ENCODE data around the gene ANKRD9. TPM values are rescaled to one million over a fixed set of nuclear protein-coding genes. Genes with fewer than 3 reads are reported as not detected.

ANKRD9 gene
- total and polyA plus RNA-seq, 10 of the 15 experiments (the other 5 are each of a cell fraction or from before 2014, with no cell fraction given), result 0.03 to 3.6 (median 0.49) TPM

DNA sequence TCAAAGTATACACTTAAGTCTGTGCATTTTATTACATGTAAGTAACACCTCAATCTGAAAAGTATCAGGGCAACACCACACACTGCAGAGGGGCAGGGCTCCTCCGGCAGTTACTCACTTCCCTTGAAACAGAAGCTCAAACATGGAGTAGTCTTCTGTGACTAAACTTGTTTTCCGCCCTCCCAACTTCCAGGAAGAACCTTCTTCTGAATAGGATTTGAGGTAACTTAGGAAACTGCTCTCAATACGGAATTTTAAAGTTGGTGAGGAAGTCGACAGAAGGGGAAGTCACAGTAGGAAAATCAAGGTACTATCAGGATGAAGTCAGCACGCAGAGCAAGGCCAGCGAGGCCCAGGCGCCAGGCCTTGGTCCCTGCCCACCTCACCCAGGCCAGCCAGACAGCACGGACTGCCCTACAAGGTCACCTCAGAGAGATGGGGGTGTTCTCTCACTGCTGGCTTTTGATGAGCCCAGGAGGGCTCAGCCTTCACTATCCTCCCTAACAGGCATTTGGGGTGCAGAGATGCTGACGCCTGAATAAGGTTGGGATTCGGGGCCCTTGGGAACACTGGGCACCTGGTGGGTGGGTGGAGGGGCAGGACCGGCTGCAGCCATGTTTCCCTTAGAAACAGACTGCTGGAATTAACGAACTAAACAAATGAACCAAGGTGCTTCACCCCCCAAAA lies 5.8 kb downstream of the ANKRD9 start (continued):
- TF ChIP-seq CREB1 (IDR thresholded peaks at IDR 0.05; ENCODE audit: low read depth), result no peak

DNA sequence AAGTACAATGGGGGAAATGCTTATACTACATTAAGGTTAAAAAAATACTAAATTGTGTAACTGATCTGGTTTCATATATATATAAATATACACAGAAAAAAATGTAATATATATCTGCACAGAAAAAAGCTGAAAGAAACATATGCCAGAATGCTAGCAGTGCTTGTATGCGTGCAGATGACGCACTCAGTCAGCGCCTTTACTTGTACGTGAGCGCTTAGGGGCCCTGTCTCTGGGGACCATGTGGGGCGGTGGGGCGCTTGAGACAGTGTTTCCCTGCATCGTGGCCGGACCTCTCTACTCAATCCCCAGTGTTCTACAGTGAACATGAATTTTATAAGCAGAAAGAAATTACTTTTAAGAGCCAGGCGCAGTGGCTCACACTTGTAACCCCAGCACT lies 7.0 kb downstream of the ANKRD9 start:
- ATAC-seq, result no peak
- WGBS (ENCODE audit: insufficient coverage, insufficient replicate concordance, low lambda C conversion rate, missing lambda C conversion rate), result 84% methylated on average over 10 of the region's 10 CpGs
- Histone ChIP-seq H3K4me2 (ENCODE audit: control insufficient read depth, insufficient read depth) (no peak overlapping the region), H3K79me2 (ENCODE audit: control insufficient read depth, insufficient read depth, low read length) (no peaks in the 10 kb centered on the region), H3K36me3 (ENCODE audit: control insufficient read depth in 2 of 2, insufficient read depth in 2 of 2, low read length in 1 of 2) (no peaks in the 10 kb centered on the region), H3K4me3 (no peak overlapping the region), H3K27ac (ENCODE audit: control insufficient read depth, insufficient read depth) (no peak overlapping the region), H4K20me1 (ENCODE audit: control insufficient read depth, insufficient read depth) (no peaks in the 10 kb centered on the region), H3K27me3 (replicated peaks in 1 of 2; ENCODE audit: control insufficient read depth in 2 of 2, insufficient read depth in 2 of 2, low read length in 1 of 2) (no peaks in the 10 kb centered on the region), H3K9me3 (replicated peaks; ENCODE audit: control insufficient read depth, insufficient read depth, low read length) (no peaks in the 10 kb centered on the region), H2AFZ (ENCODE audit: control insufficient read depth, low read depth, low read length) (no peak overlapping the region), H3K4me1 (ENCODE audit: control insufficient read depth, insufficient read depth, low read length) (no peaks in the 10 kb centered on the region), H3K9ac (ENCODE audit: control insufficient read depth, insufficient read depth, low read length) (no peak overlapping the region)
- CTCF ChIA-PET, result no interaction called here
- RAD21 ChIA-PET (ENCODE audit: unreplicated experiment), result no interaction called here
- no TSS peak for BruUV-seq (replicated peaks)
- FAIRE-seq, result no peak
- SMC1A ChIA-PET (ENCODE audit: uncharacterized antibody, unreplicated experiment), result no interaction called here
- TF ChIP-seq STAT3 (IDR thresholded peaks at IDR 0.05; ENCODE audit: low read depth, low read length), result no peak
- TF ChIP-seq RAD51 (IDR thresholded peaks at IDR 0.05), result no peak
- no peak for TF ChIP-seq TCF12 (IDR thresholded peaks at IDR 0.05; ENCODE audit: low read depth, low read length)
- TF ChIP-seq JUNB (IDR thresholded peaks at IDR 0.05), result no peak
- no peak for TF ChIP-seq TBL1XR1 (IDR thresholded peaks at IDR 0.05; ENCODE audit: low read depth, low read length)
- no peak for TF ChIP-seq GATAD2B (conservative IDR thresholded peaks at IDR 0.05; ENCODE audit: low read depth)
- TF ChIP-seq, protein P1, sequence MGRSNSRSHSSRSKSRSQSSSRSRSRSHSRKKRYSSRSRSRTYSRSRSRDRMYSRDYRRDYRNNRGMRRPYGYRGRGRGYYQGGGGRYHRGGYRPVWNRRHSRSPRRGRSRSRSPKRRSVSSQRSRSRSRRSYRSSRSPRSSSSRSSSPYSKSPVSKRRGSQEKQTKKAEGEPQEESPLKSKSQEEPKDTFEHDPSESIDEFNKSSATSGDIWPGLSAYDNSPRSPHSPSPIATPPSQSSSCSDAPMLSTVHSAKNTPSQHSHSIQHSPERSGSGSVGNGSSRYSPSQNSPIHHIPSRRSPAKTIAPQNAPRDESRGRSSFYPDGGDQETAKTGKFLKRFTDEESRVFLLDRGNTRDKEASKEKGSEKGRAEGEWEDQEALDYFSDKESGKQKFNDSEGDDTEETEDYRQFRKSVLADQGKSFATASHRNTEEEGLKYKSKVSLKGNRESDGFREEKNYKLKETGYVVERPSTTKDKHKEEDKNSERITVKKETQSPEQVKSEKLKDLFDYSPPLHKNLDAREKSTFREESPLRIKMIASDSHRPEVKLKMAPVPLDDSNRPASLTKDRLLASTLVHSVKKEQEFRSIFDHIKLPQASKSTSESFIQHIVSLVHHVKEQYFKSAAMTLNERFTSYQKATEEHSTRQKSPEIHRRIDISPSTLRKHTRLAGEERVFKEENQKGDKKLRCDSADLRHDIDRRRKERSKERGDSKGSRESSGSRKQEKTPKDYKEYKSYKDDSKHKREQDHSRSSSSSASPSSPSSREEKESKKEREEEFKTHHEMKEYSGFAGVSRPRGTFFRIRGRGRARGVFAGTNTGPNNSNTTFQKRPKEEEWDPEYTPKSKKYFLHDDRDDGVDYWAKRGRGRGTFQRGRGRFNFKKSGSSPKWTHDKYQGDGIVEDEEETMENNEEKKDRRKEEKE (IDR thresholded peaks at IDR 0.05), result no peak
- no peak for TF ChIP-seq NFIC (IDR thresholded peaks at IDR 0.05; ENCODE audit: low read depth, low read length)
- no peak for TF ChIP-seq NBN (IDR thresholded peaks at IDR 0.05)
- no peak for TF ChIP-seq SMC3 (IDR thresholded peaks at IDR 0.05; ENCODE audit: borderline replicate concordance, low read length)
- TF ChIP-seq BRCA1 (IDR thresholded peaks at IDR 0.05; ENCODE audit: low read depth, low read length), result no peak
- TF ChIP-seq TARDBP (IDR thresholded peaks at IDR 0.05; ENCODE audit: borderline replicate concordance), result no peak
- TF ChIP-seq SUPT20H (IDR thresholded peaks at IDR 0.05; ENCODE audit: borderline replicate concordance, control insufficient read depth, low read depth, low read length), result no peak
- TF ChIP-seq NR2C2 (IDR thresholded peaks at IDR 0.05; ENCODE audit: borderline replicate concordance, control insufficient read depth, insufficient read length, low read depth), result no peak
- TF ChIP-seq, protein P2, sequence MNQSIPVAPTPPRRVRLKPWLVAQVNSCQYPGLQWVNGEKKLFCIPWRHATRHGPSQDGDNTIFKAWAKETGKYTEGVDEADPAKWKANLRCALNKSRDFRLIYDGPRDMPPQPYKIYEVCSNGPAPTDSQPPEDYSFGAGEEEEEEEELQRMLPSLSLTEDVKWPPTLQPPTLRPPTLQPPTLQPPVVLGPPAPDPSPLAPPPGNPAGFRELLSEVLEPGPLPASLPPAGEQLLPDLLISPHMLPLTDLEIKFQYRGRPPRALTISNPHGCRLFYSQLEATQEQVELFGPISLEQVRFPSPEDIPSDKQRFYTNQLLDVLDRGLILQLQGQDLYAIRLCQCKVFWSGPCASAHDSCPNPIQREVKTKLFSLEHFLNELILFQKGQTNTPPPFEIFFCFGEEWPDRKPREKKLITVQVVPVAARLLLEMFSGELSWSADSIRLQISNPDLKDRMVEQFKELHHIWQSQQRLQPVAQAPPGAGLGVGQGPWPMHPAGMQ (IDR thresholded peaks at IDR 0.05; ENCODE audit: borderline replicate concordance), result no peak
- TF ChIP-seq PML (IDR thresholded peaks at IDR 0.05; ENCODE audit: low read length), result no peak
- POLR2A ChIA-PET, result no interaction called here
- in situ Hi-C loops (cut with MboI) (no loop called here), intact Hi-C loops (cut with micrococcal nuclease; ENCODE audit: unreplicated experiment) (no loop called here)
- DNase-seq (ENCODE audit: low read depth, low spot score), result no peak

Measured in GM12878 (cell line).